A549 treated with AZD9567 at 1 μM for 4 hours (cell line): ENCODE results near the gene HUWE1. TPM values are rescaled to one million over a fixed set of nuclear protein-coding genes. Genes with fewer than 3 reads are reported as not detected.

Experiments used
- total RNA-seq: library from RNA; stranded (reverse); fragments of 200-300 nt; extraction: Qiagen RNA extraction; gene quantifications from 5 replicates; pipeline ENCODE4 v1.2.3, GENCODE V29; 2022; ENCODE audit not compliant: insufficient read depth

HUWE1 gene
- 67.6 to 81.8 TPM (median 68.6 TPM) in 5 replicates for total RNA-seq

GRCh38 chrX:53686151-53686885 is at the start of gene HUWE1:
HUWE1 (minus strand) TSS chrX:53686719; CDS start chrX:53654107, 32,612 bp downstream.

